SU-DHL-6 (cell line): ENCODE measurements around the gene RPS6KA2.

ENCODE experiments used
- EZH2phosphoT487 ChIP-seq: fragments of 200-600 bp; sonication (generic), shearing (Covaris generic); conservative IDR thresholded peaks from 2 replicates; pipeline ENCODE4 v1.6.1; 2018; ENCODE audit warnings: mild to moderate bottlenecking, antibody characterized with exemption, low read length, moderate library complexity, mixed read lengths
- TF ChIP-seq, protein P1 (sequence below): fragments of 200-600 bp; sonication (generic); IDR thresholded peaks from one replicate; pipeline ENCODE4 v1.5.1; 2017; ENCODE audit warnings: antibody characterized with exemption, mild to moderate bottlenecking, low read length, moderate library complexity; ENCODE audit not compliant: insufficient read depth, poor library complexity, severe bottlenecking

DNA sequence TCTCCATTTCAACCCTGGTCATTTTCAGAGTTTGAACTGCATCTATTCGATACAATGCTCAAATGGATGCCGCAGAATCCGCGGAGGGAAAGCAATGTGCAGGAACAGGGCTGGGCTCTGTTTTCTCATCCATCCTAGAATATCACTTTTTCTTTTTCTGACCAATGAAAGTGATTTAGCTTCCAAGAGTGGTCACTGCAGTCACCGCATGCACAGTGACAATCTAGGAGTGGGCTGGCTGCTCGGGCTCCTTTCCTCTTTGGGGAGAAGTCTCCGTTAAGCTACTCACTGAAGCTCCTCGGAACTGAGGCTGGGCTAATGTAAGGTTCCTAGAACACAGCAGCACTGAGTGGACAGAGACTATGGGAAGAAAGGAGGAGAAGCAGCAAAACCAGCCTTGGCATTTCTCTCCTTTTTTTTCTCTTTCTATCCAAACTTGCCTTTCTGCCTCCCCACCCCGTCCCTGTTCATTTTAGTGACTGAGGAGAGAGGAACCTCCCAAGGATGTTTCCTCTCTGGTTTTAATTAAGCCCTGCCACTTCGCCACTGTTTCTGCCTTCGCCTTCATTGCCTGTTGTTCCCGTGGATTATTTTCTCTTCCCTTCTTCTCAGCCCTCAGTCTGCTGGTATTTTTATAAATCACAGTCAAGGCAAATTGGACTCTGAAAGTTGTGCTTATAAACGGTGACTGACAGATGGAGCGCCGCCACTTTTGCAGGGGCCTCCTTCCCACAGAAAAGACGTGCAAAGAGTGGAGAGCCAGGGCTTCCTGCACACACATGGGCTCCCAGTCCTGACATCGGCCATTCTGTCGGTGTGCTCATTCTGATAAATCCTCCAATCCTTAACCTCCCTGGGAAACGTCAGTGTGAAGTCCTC is 81.7 kb downstream of the RPS6KA2 start:
- TF ChIP-seq, protein P1, sequence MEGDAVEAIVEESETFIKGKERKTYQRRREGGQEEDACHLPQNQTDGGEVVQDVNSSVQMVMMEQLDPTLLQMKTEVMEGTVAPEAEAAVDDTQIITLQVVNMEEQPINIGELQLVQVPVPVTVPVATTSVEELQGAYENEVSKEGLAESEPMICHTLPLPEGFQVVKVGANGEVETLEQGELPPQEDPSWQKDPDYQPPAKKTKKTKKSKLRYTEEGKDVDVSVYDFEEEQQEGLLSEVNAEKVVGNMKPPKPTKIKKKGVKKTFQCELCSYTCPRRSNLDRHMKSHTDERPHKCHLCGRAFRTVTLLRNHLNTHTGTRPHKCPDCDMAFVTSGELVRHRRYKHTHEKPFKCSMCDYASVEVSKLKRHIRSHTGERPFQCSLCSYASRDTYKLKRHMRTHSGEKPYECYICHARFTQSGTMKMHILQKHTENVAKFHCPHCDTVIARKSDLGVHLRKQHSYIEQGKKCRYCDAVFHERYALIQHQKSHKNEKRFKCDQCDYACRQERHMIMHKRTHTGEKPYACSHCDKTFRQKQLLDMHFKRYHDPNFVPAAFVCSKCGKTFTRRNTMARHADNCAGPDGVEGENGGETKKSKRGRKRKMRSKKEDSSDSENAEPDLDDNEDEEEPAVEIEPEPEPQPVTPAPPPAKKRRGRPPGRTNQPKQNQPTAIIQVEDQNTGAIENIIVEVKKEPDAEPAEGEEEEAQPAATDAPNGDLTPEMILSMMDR: no peak
- no peak for TF ChIP-seq EZH2phosphoT487
